Esophagus squamous epithelium (tissue), 4 donors: ENCODE data around the gene KCNC3.

ENCODE experiments used
- CTCF ChIP-seq, 6 experiments: fragments of 450-650 bp in 4 of 6; fragments of 200-600 bp in 2 of 6; sonication (generic) in 2 of 6; IDR thresholded peaks; one replicate each; pipeline ENCODE4 v1.5.1; 2016 to 2019; ENCODE audit warnings: antibody characterized with exemption in 6 of 6, mild to moderate bottlenecking in 4 of 6, moderate library complexity in 4 of 6
- POLR2A ChIP-seq, 4 donors: fragments of 450-650 bp; IDR thresholded peaks; one replicate each; pipeline ENCODE4 v1.6.1; 2017; ENCODE audit warnings: antibody characterized with exemption in 4 of 4, mild to moderate bottlenecking in 4 of 4, moderate library complexity in 3 of 4

GRCh38 chr19:50326101-50326664 lies 3.0 kb downstream of the KCNC3 start:
- TF ChIP-seq CTCF (IDR thresholded peaks at IDR 0.05), result no peak
- TF ChIP-seq POLR2A (IDR thresholded peaks at IDR 0.05), result no peak
